SK-N-SH (cell line): ENCODE results near the gene PRPSAP2. TPM values are rescaled to one million over a fixed set of nuclear protein-coding genes. Genes with fewer than 3 reads are reported as not detected.

Experiments used
- CTCF ChIA-PET: fragments of 300-600, 350-600 bp; formaldehyde crosslinking; extraction: SDS; loops from one replicate; lab custom pipeline; 2021; lab: Yijun Ruan, JAX
- POLR2A ChIA-PET: fragments of 350-600 bp; sonication (Branson Sonifier 250); formaldehyde crosslinking; extraction: SDS; loops from one replicate; lab custom pipeline; 2020; ENCODE audit warnings: antibody characterized with exemption, inconsistent platforms; lab: Yijun Ruan, JAX
- DNase-seq: peaks from one replicate; pipeline ENCODE4 v3.0.0; 2012
- H2AFZ ChIP-seq: fragments of 200-600 bp; sonication (generic); 2 replicates; pipeline ENCODE4 v1.8.1; 2016; ENCODE audit warnings: antibody characterized with exemption, mild to moderate bottlenecking, low read depth
- H3F3A ChIP-seq: fragments of 200-600 bp; sonication (generic); replicated peaks from 2 replicates; pipeline ENCODE3; 2016; ENCODE audit warnings: antibody characterized with exemption, mild to moderate bottlenecking; ENCODE audit not compliant: insufficient read depth
- H3K27ac ChIP-seq, 2 experiments: fragments of 200-500 bp in 1 of 2; fragments of 200-600 bp in 1 of 2; sonication (Bioruptor generic) in 1 of 2; sonication (generic), shearing (Covaris generic) in 1 of 2; 2 replicates each; pipeline versions ENCODE4 v1.5.1 to v1.6.1; 2014 to 2016; ENCODE audit warnings: low read depth in 2 of 2, inconsistent platforms in 1 of 2, low read length in 1 of 2, mild to moderate bottlenecking in 1 of 2, mixed read lengths in 1 of 2
- H3K27me3 ChIP-seq: fragments of 200-600 bp; sonication (generic), shearing (Covaris generic); 2 replicates; pipeline ENCODE4 v1.6.1; 2016; ENCODE audit warnings: mixed run types; ENCODE audit not compliant: insufficient read depth
- H3K36me3 ChIP-seq, 2 experiments: fragments of 200-500 bp in 1 of 2; fragments of 200-600 bp in 1 of 2; sonication (Bioruptor generic) in 1 of 2; sonication (generic) in 1 of 2; replicated peaks in 1 of 2; 2 replicates each; pipeline versions ENCODE3 to v1.5.1; 2014 to 2016; ENCODE audit warnings: low read length in 1 of 2, mild to moderate bottlenecking in 1 of 2; ENCODE audit not compliant: insufficient read depth in 2 of 2, control insufficient read depth in 1 of 2
- H3K4me1 ChIP-seq, 2 experiments: fragments of 200-500 bp in 1 of 2; fragments of 200-600 bp in 1 of 2; sonication (Bioruptor generic) in 1 of 2; sonication (generic), shearing (Covaris generic) in 1 of 2; 2 replicates each; pipeline versions ENCODE4 v1.5.1 to v1.6.1; 2014 to 2016; ENCODE audit warnings: low read depth in 1 of 2, low read length in 1 of 2, mixed run types in 1 of 2; ENCODE audit not compliant: insufficient read depth in 2 of 2, control insufficient read depth in 1 of 2
- H3K4me2 ChIP-seq: fragments of 200-600 bp; sonication (generic), shearing (Covaris generic); 2 replicates; pipeline ENCODE4 v1.6.1; 2017; ENCODE audit warnings: mixed run types
- H3K4me3 ChIP-seq, 2 experiments: fragments of 200-500 bp in 1 of 2; fragments of 200-600 bp in 1 of 2; sonication (Bioruptor generic) in 1 of 2; sonication (generic), shearing (Covaris generic) in 1 of 2; 2 replicates each; pipeline versions ENCODE4 v1.5.1 to v1.8.1; 2014 to 2016; ENCODE audit warnings: low read depth in 2 of 2, inconsistent platforms in 1 of 2, low read length in 1 of 2, mild to moderate bottlenecking in 1 of 2, mixed read lengths in 1 of 2, moderate library complexity in 1 of 2
- H3K79me2 ChIP-seq: fragments of 200-600 bp; sonication (generic); 2 replicates; pipeline ENCODE4 v1.8.1; 2017; ENCODE audit warnings: mild to moderate bottlenecking; ENCODE audit not compliant: insufficient read depth
- H3K9ac ChIP-seq: fragments of 200-600 bp; sonication (generic); 2 replicates; pipeline ENCODE4 v1.6.1; 2017; ENCODE audit warnings: mixed run types
- H3K9me2 ChIP-seq: fragments of 200-600 bp; sonication (generic); 2 replicates; pipeline ENCODE4 v1.6.1; 2017; ENCODE audit warnings: mixed run types
- H3K9me3 ChIP-seq: fragments of 200-600 bp; sonication (generic); 2 replicates; pipeline ENCODE4 v1.6.1; 2017; ENCODE audit warnings: mixed run types, mild to moderate bottlenecking, moderate library complexity
- H4K20me1 ChIP-seq: fragments of 200-600 bp; sonication (generic); 2 replicates; pipeline ENCODE4 v1.6.1; 2017; ENCODE audit warnings: mild to moderate bottlenecking, mixed run types; ENCODE audit not compliant: insufficient read depth
- JUND ChIP-seq: IDR thresholded peaks from 2 replicates; pipeline ENCODE4 v1.4.0; 2012
- RCOR1 ChIP-seq: fragments of 150-350 bp; IDR thresholded peaks from 2 replicates; pipeline ENCODE4 v1.6.1; 2017; ENCODE audit warnings: antibody characterized with exemption, low read length
- RFX5 ChIP-seq: IDR thresholded peaks from 2 replicates; pipeline ENCODE4 v1.6.1; 2012; ENCODE audit warnings: mild to moderate bottlenecking, improper control_type of control experiment, low read length
- RXRA ChIP-seq: IDR thresholded peaks from 2 replicates; pipeline ENCODE4 v1.4.0; 2012; ENCODE audit warnings: low read depth, mild to moderate bottlenecking, borderline replicate concordance
- SMC3 ChIP-seq: IDR thresholded peaks from 2 replicates; pipeline ENCODE4 v1.6.1; 2012; ENCODE audit warnings: low read depth, low read length, improper control_type of control experiment
- YY1 ChIP-seq: IDR thresholded peaks from 2 replicates; pipeline ENCODE4 v1.4.0; 2012; ENCODE audit warnings: low read depth, mild to moderate bottlenecking
- WGBS: methylation state at CpG from one replicate; pipeline ENCODE4 v1.1.6; 2017; ENCODE audit warnings: low lambda C conversion rate; 5-methylcytosine and 5-hydroxymethylcytosine counted together
- polyA plus RNA-seq, 3 experiments: library from polyadenylated mRNA; depleted of rRNA; stranded (reverse); fragments of >200 nt; gene quantifications; 2 replicates each; pipeline ENCODE4 v1.2.3, GENCODE V29; 2012
- TF ChIP-seq, protein P1 (sequence below): IDR thresholded peaks from 2 replicates; pipeline ENCODE4; 2012
- TF ChIP-seq, protein P2 (sequence below): IDR thresholded peaks from 2 replicates; pipeline ENCODE4 v1.4.0; 2012; ENCODE audit warnings: low read depth, borderline replicate concordance
- TF ChIP-seq, protein P3 (sequence below): fragments of 150-350 bp; IDR thresholded peaks from 2 replicates; pipeline ENCODE4 v1.6.1; 2017; ENCODE audit warnings: antibody characterized with exemption, low read length, low read depth, borderline replicate concordance

The PRPSAP2 gene
- polyA plus RNA-seq, 1 of the 3 experiments (the other 2 are of a cell fraction): 27.6 TPM

DNA sequence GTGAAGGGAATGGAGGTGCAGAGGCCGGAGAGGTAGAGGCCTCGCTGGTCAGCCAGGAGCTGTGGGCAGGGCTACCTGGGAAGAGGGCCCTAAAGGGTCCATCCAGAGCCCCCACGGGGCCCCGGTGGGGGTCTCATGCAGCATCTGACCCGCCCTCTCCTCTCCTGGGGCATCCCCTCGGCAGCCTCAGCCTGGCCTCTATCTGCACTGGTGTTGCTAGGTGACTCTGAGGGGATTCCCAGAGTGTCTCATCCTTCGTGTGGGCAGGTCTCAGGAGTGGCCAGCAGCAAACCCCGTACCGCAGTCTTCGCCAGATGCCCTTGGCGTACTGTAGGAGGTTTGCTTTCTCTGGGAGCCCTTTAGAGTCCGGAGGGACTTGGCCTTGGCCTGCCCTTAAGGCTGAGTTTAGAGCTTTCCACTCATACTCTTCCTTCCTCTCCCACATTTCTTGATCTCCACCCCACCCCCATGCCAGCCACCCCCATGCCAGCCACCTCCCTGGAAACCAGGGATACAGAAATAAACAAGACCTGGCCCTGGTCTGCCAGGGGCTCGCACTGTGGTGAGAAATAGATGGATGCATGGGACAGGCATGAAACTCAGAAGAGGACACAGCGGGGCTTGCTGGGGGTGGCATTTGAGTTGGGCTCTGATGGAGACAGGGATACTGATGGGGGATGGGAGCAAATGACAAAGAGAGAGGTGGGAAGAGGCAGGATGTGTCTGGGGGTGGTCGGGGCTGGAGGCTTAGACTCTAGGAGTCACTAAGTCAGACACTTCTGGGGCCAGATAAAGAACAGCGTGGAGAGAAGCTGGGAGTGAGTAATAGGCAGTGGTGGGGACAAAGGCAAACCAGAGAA, 103.9 kb downstream of the PRPSAP2 start:
- peak overlapping the region; percentile 15; the same call in 1 of the 2 replicates for H3K9ac ChIP-seq

DNA sequence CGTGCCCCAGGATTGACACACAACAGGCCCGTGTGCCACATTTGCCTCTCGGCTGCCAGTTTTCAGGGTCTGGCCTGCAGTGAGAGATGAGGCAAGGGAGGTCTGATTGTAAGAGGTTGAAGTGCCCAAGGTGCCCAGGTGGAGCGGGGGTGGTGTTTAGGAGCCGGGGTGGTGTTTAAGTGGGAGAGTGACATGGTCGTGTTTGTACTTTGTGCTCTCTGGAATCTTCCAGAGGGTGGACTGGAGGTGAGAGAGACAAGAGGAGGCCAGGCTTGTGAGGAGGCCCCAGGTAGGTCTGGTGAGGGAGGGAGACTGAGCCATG, 104.5 kb downstream of the PRPSAP2 start:
- H3K4me3 ChIP-seq: no peak overlapping the region
- ChIA-PET POLR2A (no interaction called here), CTCF (interaction anchor here (0.8 to 2.6 kb wide), 2 partner anchors 13 to 30 kb away, joined by 3 to 34 read pairs; no protein-coding TSS in a partner anchor)
- no peak for DNase-seq
- H3K9me3 ChIP-seq: no peaks in the 10 kb centered on the region
- no peaks in the 10 kb centered on the region for H4K20me1 ChIP-seq
- H3K36me3 ChIP-seq: no peaks in the 10 kb centered on the region
- peaks cover 14% of the 10 kb centered on the region for H3F3A ChIP-seq
- peak overlapping the region; percentile 15; the same call in 1 of the 2 replicates for H3K9ac ChIP-seq
- H3K4me2 ChIP-seq: no peak overlapping the region
- peak overlapping the region in 1 of 2 experiments; percentile 16; a peak in 3 of 4 replicates for H3K27ac ChIP-seq
- TF ChIP-seq, protein P1, sequence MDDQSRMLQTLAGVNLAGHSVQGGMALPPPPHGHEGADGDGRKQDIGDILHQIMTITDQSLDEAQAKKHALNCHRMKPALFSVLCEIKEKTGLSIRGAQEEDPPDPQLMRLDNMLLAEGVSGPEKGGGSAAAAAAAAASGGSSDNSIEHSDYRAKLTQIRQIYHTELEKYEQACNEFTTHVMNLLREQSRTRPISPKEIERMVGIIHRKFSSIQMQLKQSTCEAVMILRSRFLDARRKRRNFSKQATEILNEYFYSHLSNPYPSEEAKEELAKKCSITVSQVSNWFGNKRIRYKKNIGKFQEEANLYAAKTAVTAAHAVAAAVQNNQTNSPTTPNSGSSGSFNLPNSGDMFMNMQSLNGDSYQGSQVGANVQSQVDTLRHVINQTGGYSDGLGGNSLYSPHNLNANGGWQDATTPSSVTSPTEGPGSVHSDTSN: no peak
- TF ChIP-seq RXRA (no peak), JUND (no peak), RCOR1 (no peak), YY1 (no peak), SMC3 (no peak), RFX5 (no peak)
- TF ChIP-seq, protein P2, sequence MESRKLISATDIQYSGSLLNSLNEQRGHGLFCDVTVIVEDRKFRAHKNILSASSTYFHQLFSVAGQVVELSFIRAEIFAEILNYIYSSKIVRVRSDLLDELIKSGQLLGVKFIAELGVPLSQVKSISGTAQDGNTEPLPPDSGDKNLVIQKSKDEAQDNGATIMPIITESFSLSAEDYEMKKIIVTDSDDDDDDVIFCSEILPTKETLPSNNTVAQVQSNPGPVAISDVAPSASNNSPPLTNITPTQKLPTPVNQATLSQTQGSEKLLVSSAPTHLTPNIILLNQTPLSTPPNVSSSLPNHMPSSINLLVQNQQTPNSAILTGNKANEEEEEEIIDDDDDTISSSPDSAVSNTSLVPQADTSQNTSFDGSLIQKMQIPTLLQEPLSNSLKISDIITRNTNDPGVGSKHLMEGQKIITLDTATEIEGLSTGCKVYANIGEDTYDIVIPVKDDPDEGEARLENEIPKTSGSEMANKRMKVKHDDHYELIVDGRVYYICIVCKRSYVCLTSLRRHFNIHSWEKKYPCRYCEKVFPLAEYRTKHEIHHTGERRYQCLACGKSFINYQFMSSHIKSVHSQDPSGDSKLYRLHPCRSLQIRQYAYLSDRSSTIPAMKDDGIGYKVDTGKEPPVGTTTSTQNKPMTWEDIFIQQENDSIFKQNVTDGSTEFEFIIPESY: no peak
- no peaks in the 10 kb centered on the region for H3K79me2 ChIP-seq
- no peaks in the 10 kb centered on the region for H3K27me3 ChIP-seq
- 0 out of 2 replicates have a peak overlapping the region, but pooled peaks have one; percentile 10 for H2AFZ ChIP-seq
- H3K9me2 ChIP-seq: no peaks in the 10 kb centered on the region
- H3K4me1 ChIP-seq: peaks cover 6 to 20% of the 10 kb centered on the region in 2 experiments; a peak in 2 of 4 replicates
- 61% methylated on average over 6 of the region's 6 CpGs for WGBS

More for the DNA sequence above, 103.9 kb downstream of the PRPSAP2 start:
- Histone ChIP-seq H3K9me2 (no peaks in the 10 kb centered on the region), H3K4me2 (no peak overlapping the region), H3K9me3 (no peaks in the 10 kb centered on the region), H3K4me1 (peaks cover 6 to 14% of the 10 kb centered on the region in 2 experiments; a peak in 2 of 4 replicates), H3K27me3 (no peaks in the 10 kb centered on the region), H3K27ac (peak overlapping the region in 1 of 2 experiments; percentile 16; a peak in 3 of 4 replicates), H3K4me3 (no peak overlapping the region), H3K79me2 (no peaks in the 10 kb centered on the region), H3K36me3 (no peaks in the 10 kb centered on the region), H2AFZ (0 out of 2 replicates have a peak overlapping the region, but pooled peaks have one; percentile 10), H4K20me1 (no peaks in the 10 kb centered on the region), H3F3A (peaks cover 10% of the 10 kb centered on the region)
- POLR2A ChIA-PET: interaction anchor here (0.6 to 1.2 kb wide), 2 partner anchors 61 to 449 kb away, joined by 3 read pairs; partner anchors contain the start of gene RNF112
- TF ChIP-seq, protein P3, sequence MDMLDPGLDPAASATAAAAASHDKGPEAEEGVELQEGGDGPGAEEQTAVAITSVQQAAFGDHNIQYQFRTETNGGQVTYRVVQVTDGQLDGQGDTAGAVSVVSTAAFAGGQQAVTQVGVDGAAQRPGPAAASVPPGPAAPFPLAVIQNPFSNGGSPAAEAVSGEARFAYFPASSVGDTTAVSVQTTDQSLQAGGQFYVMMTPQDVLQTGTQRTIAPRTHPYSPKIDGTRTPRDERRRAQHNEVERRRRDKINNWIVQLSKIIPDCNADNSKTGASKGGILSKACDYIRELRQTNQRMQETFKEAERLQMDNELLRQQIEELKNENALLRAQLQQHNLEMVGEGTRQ: no peak
- DNase-seq: peak; percentile 42
- 73% methylated on average over 13 of the region's 16 CpGs for WGBS
- CTCF ChIA-PET: interaction anchor here (0.7 to 3.7 kb wide), 22 partner anchors 8 to 402 kb away, joined by 3 to 34 read pairs (median 8); partner anchors contain the start of genes PRPSAP2 and SLC5A10
